Kasumi-1 (cell line): ENCODE data around the gene FAM120B.
A peak's percentile ranks its signal among the peaks of the same experiment; 100 is the strongest.
"Not testable (repeated sequence)": the region's sequence is repeated elsewhere in the genome, so short reads cannot be mapped to it uniquely, and the experiment has no call there.

Source experiments
- DNase-seq, 2 experiments: peaks; one replicate each; lab custom pipeline; 2025; lab: John Stamatoyannopoulos, UW

The FAM120B gene

DNA sequence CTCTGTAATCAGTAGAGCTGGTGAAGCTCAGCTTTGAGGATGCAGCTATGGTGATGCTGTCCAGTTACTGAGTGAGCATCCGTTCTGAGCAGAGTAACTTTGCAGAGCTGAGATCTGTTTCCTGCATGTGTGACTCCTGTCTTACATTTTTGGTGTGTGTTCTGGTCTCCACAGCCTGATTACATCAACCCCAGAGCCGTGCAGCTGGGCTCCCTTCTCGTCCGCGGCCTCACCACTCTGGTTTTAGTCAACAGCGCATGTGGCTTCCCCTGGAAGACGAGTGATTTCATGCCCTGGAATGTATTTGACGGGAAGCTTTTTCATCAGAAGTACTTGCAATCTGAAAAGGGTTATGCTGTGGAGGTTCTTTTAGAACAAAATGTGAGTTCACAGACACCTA, 81.6 kb downstream of the FAM120B start:
- DNase-seq: no peak

GRCh38 chr6:170393033-170393432, 86.5 kb downstream of the FAM120B start:
- DNase-seq: no peak

- no peak for DNase-seq
Measured at GRCh38 chr6:170393807-170394399, 87.3 kb downstream of the FAM120B start.

DNA sequence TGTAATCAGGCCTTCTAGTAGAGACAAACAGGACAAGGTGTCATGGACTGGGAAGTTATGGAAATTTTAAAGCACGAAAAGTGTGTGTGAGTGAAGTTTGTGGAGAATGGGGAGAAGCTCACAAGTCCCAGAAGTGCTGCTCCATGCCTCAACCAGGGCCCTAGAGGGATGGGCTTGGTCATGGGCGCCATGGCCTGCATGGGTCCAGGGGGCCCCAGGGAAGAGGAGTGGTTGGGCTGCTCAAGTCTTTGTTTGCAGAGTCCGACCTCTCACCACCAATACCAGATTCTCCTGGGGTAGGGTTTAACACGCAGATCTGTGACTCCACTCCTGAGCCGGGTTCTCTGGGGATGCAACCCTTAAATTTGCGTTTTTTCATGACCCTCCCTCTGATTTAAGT, 88.4 kb downstream of the FAM120B start:
- no peak for DNase-seq

DNA sequence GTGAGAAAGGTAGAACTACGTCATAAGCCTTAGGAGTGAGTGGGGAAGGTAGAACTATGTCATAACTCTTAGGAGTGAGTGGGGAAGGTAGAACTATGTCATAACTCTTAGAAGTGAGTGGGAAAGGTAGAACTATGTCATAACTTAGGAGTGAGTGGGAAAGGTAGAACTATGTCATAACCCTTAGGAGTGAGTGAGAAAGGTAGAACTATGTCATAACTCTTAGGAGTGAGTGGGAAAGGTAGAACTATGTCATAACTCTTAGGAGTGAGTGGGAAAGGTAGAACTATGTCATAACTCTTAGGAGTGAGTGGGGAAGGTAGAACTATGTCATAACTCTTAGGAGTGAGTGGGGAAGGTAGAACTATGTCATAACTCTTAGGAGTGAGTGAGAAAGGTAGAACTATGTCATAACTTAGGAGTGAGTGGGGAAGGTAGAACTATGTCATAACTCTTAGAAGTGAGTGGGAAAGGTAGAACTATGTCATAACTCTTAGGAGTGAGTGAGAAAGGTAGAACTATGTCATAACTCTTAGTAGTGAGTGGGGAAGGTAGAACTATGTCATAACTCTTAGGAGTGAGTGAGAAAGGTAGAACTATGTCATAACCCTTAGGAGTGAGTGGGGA, 92.3 kb downstream of the FAM120B start:
- not testable (repeated sequence) for DNase-seq

DNA sequence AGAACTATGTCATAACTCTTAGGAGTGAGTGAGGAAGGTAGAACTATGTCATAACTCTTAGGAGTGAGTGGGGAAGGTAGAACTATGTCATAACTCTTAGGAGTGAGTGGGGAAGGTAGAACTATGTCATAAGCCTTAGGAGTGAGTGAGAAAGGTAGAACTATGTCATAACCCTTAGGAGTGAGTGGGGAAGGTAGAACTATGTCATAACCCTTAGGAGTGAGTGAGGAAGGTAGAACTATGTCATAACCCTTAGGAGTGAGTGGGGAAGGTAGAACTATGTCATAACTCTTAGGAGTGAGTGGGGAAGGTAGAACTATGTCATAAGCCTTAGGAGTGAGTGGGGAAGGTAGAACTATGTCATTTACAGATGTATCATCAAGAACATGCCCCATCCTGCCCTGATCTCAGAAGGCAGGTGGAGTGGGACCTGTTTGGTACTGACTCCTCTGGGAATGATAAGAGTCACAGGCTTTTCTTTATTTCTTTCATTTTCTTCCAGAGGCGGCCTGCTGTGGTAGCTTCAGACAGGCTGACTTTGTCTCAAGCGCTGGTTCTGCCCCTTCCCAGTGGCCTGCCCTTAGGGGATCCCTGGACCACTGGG, 93.5 kb downstream of the FAM120B start:
- not testable (repeated sequence) for DNase-seq

GRCh38 chr6:170402318-170403040, 95.9 kb downstream of the FAM120B start:
- no peak for DNase-seq

GRCh38 chr6:170403451-170403850, 96.9 kb downstream of the FAM120B start:
- DNase-seq: no peak

- no peak for DNase-seq
Measured at GRCh38 chr6:170404036-170404435, 97.5 kb downstream of the FAM120B start.

- no peak for DNase-seq
Measured at GRCh38 chr6:170404697-170405096, 98.1 kb downstream of the FAM120B start.

- DNase-seq: peak; percentile 52 to 65
Measured at GRCh38 chr6:170405311-170405975, 98.9 kb downstream of the FAM120B start.

- no peak for DNase-seq
Measured at GRCh38 chr6:170407200-170407599, 100.6 kb downstream of the FAM120B start.

GRCh38 chr6:170407932-170408331, 101.4 kb downstream of the FAM120B start:
- DNase-seq: no peak

DNA sequence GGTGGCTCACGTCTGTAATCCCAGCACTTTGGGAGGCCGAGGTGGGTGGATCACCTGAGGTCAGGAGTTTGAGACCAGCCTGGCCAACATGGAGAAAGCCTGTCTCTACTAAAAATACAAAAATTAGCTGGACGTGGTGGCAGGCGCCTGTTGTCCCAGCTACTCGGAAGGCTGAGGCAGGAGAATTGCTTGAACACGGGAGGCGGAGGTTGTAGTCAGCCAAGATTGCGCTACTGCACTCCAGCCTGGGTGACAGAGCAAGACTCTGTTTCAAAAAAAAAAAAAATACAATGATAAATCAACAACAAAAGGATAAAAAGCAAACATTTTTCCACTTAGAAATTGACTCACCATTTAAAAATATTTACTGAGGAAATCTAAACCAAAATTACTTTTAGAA, 103.2 kb downstream of the FAM120B start:
- not testable (repeated sequence) for DNase-seq

GRCh38 chr6:170410241-170410640, 103.7 kb downstream of the FAM120B start:
- no peak for DNase-seq

DNA sequence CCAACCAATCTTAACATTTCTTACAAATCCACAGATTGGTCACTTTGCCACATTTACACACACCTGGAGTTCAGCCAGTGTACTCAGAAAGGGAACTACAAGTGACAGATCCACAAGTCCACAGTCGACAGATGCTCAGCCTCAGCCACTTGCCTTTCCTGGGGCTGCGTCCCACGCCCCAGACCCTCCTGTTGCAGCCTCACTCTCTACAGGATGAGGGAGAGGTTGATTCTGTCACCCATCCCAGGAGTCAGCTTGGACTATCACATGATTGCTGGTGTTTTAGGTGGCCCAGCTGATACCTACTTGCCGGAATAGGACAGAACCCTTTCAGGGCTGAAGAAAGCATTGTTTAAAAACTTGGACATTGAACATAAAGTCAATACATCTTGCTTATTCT, 108.8 kb downstream of the FAM120B start:
- DNase-seq: no peak

GRCh38 chr6:170416303-170416702, 109.7 kb downstream of the FAM120B start:
- DNase-seq: no peak

GRCh38 chr6:170416959-170417606, 110.5 kb downstream of the FAM120B start:
- no peak for DNase-seq

DNA sequence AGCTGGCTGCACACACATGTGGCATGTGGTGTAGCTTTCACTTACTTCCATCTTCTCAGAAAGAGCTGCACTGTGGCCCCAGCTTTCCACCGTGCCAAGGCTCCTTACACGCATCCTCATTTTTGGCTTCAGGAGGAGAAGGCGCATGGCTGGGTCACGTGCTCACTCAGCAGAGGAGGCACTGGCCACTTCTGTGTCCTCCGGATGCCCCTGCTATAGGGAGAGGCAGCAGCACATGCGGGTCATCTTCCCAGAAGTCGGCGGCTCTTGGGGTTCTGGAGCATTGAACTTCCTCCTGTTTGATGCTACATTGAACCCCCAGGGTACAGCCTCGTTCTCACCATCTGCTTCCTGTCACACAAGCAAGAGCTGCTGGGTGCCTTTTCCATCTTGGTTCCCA, 111.3 kb downstream of the FAM120B start:
- no peak for DNase-seq

DNA sequence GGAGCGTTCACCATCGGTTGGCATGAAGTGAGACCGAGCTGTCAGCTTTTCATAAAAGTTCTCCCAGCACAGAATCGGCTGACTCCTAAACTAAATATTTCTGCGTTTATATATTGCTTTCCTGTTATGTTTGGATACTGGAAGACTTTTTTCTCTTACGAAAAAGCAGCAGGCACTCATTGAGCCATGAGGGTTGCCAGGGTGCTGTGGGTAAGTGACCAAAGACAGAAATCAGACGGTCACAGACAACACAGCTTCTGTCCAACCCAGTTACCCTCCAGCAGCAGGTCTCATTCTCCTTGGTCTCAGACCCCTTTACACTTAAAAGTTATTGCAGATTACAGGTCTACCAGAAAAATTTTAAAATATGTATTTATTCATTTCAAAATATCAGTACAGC, 113.7 kb downstream of the FAM120B start:
- no peak for DNase-seq

DNA sequence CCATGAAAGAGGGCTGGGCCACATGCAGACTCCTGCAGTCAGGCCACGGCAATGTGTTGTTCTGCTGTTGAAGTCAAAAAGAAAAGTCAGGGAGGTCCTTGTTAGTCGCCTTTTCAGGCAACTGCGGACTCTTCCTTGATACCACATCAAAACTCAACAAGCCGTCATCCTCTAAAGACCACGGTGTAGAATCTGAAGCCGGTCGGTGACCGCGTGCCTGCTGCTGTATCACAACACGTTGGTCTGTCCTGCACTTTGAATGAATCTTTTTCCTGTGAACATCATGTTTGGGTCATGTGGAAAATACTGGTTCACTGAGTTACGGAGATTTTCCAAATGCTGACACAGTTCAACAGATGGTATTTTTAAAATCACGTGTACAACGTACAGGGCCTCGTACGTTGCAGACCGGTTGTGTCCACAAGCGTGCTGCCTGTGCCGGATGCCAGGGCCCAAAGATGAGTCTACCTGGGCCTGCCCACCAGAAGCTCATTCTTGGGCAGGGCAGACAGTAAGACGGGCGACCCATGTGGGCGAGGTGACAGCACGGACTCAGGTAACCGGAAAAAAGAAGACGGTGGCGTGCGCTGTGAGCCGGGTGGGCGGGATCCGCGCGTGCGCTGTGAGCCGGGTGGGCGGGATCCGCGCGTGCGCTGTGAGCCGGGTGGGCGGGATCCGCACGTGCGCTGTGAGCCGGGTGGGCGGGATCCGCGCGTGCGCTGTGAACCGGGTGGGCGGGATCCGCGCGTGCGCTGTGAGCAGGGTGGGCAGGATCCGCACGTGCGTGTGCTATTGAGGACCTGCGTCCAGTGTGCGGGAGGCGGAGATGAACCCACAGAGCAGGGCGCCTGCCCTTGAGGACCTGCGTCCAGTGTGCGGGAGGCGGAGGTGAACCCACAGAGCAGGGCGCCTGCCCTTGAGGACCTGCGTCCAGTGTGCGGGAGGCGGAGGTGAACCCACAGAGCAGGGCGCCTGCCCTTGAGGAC, 114.5 kb downstream of the FAM120B start:
- no peak for DNase-seq
